Mesothelial cell of epicardium (in vitro differentiated cells): ENCODE data around the gene P4HA3. TPM values are rescaled to one million over a fixed set of nuclear protein-coding genes. Genes with fewer than 3 reads are reported as not detected.
A peak's percentile ranks its signal among the peaks of the same experiment; 100 is the strongest.

Experiments used
- DNase-seq, 2 experiments: peaks; one replicate each; pipeline ENCODE4 v3.0.0; 2021; ENCODE audit warnings: low spot score in 2 of 2; ENCODE audit not compliant: unreplicated experiment in 2 of 2
- H3K27ac Mint-ChIP-seq: 2 replicates; pipeline ENCODE4 v1.8.0; 2021; ENCODE audit warnings: mixed read lengths
- H3K27me3 Mint-ChIP-seq: 2 replicates; pipeline ENCODE4 v1.8.0; 2021; ENCODE audit warnings: low read depth, mixed read lengths
- H3K36me3 Mint-ChIP-seq: 2 replicates; pipeline ENCODE4 v1.8.0; 2021; ENCODE audit warnings: mixed read lengths
- H3K4me1 Mint-ChIP-seq: 2 replicates; pipeline ENCODE4 v1.8.0; 2021; ENCODE audit warnings: mixed read lengths
- H3K4me3 Mint-ChIP-seq: 2 replicates; pipeline ENCODE4 v1.8.0; 2021; ENCODE audit warnings: mild to moderate bottlenecking, moderate library complexity, mixed read lengths
- H3K9me3 Mint-ChIP-seq: 2 replicates; pipeline ENCODE4 v1.8.0; 2021; ENCODE audit warnings: mixed read lengths
- CTCF ChIP-seq: fragments of 200-600 bp; sonication (generic); IDR thresholded peaks from one replicate; pipeline ENCODE4 v1.5.0; 2021; ENCODE audit warnings: antibody characterized with exemption; ENCODE audit not compliant: unreplicated experiment
- total RNA-seq: library from RNA; stranded (reverse); gene quantifications from 3 replicates; pipeline ENCODE4 v1.2.1, GENCODE V29; 2021

P4HA3 gene
- total RNA-seq, 1 donor from 2014 or later = 1.7 TPM

DNA sequence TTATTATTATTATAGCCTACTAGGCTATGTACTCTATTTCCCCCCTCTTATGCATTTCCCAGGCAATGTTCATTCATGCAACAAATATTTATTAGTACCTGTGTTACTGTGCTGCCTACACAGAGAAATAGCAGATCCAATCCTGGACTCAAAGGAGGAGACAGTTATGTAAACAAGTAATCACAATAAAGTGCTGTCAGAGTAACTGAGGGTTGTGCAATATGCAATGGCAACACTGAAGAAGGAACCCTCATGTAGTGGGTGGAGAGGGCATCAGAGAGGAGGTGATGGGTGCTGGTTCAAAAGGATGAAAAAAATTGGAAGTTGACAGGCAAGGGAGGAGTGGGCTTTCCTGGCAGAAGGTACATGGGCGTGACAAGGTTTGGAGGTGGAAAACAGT lies 886 bp upstream of the P4HA3 start:
- no peak for TF ChIP-seq CTCF
- DNase-seq = no peak
- Mint-ChIP-seq H3K27ac (no peak overlapping the region), H3K4me1 (peaks cover 11% of the 10 kb centered on the region), H3K4me3 (no peak overlapping the region), H3K9me3 (peaks cover 15% of the 10 kb centered on the region), H3K27me3 (peaks cover 44% of the 10 kb centered on the region), H3K36me3 (peaks cover 4% of the 10 kb centered on the region)

DNA sequence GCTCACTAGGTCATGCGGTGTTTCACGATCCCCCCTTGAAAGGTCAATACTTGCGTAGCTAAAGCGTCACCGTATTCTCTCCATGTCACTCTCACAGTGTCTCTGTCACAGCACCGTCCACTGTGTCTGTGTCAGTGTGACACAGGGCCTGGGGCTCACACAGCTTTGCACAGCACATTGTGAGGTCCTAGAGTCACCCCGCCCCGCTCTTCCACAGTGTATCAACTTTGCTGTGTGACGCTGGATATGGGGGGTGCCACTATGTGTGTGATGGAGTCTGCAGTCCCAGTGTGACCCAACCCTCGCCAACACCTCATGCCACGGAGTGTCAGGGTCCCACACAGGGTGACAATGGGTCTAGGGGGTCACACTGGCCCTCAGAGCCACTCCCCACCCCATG lies 583 bp downstream of the P4HA3 start:
- Mint-ChIP-seq H3K36me3 (no peaks in the 10 kb centered on the region), H3K27ac (no peak overlapping the region), H3K4me1 (peaks cover 22% of the 10 kb centered on the region), H3K9me3 (peaks cover 6% of the 10 kb centered on the region), H3K4me3 (peak overlapping the region; percentile 59), H3K27me3 (peaks cover 48% of the 10 kb centered on the region)
- no peak for TF ChIP-seq CTCF
- no peak for DNase-seq

DNA sequence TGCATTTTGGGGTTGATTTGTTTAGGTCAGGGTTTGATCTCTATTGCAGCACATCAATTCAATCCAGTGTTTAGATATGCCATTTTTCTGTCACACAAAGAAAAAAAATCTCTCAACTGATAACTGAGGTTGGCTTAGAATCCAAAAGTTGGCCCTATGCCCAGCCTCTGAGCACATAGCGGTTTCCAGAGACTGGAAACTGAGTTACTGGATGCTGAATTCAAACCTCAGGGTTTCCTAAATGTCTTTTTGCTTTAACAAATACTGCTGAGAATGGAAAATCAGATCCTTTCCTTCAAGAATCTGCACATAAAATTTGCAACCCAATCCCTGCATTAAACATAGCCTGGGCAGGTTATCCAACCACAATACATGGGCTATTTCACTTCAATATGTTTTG lies 4.0 kb downstream of the P4HA3 start:
- no peaks in the 10 kb centered on the region for H3K36me3 Mint-ChIP-seq
- H3K27me3 Mint-ChIP-seq = peaks cover 41% of the 10 kb centered on the region
- TF ChIP-seq CTCF = no peak
- DNase-seq = no peak
- H3K4me1 Mint-ChIP-seq = peaks cover 25% of the 10 kb centered on the region
- no peak overlapping the region for H3K27ac Mint-ChIP-seq
- H3K4me3 Mint-ChIP-seq = no peak overlapping the region
- H3K9me3 Mint-ChIP-seq = no peaks in the 10 kb centered on the region

DNA sequence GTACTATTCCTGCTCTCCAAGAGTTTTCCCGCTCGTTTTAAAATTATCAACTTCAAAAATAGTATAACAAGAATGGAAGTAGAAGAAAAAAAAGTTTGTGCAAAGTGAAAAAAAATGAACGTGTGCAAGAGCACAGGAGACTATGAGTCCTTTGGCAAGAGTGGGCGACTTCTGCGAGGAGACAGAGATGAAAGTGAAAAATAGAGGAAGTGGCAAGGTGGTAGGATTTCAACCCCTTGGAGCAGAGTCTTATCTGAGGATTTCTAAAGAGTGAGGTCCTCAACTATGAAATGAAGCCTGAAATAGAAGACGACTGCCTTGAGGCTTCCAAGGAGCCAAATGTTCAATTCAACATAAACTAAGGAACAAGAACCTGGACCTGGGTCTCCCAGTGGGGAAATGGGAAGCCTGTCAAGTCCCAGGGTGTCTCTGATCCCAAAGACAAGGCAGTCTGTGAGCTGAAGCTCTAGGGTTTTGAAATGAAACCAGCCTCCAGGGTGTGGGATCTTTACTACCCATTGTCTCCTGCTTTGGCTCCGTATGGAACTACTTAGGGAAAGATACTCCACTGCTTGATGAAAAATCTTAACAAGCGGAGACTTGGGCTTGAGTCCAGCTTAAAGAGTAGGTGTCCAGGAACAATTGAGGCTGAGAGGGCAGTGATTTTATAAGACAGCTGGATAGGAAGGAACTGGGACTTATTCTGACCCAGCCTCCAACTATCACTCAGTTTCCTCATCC lies 4.8 kb downstream of the P4HA3 start:
- peaks cover 34% of the 10 kb centered on the region for H3K27me3 Mint-ChIP-seq
- no peaks in the 10 kb centered on the region for H3K9me3 Mint-ChIP-seq
- DNase-seq = no peak
- no peak overlapping the region for H3K27ac Mint-ChIP-seq
- TF ChIP-seq CTCF = no peak
- H3K36me3 Mint-ChIP-seq = no peaks in the 10 kb centered on the region
- H3K4me1 Mint-ChIP-seq = peaks cover 21% of the 10 kb centered on the region
- H3K4me3 Mint-ChIP-seq = no peak overlapping the region

DNA sequence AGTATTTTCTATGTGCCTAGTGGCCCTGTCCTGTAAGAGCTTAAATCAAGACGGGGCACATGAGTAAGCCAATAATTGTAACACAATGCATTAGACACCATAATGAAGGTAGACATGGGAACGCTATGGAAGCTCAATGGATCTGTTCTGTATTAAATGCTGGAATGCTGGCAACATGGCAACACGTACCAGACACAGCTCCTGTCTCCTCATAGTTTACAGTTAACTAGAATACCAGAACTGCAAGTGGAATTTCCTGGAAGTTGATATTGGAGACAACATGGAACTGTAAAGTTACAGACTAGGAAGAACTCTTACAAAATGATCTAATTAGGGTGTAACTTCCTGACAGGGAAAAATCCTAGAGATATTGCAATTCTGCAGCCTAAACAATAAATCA lies 12.4 kb downstream of the P4HA3 start:
- peaks cover 2% of the 10 kb centered on the region for H3K9me3 Mint-ChIP-seq
- peaks cover 3% of the 10 kb centered on the region for H3K27me3 Mint-ChIP-seq
- TF ChIP-seq CTCF = no peak
- no peak overlapping the region for H3K27ac Mint-ChIP-seq
- H3K4me1 Mint-ChIP-seq = no peaks in the 10 kb centered on the region
- DNase-seq = no peak
- H3K4me3 Mint-ChIP-seq = no peak overlapping the region
- H3K36me3 Mint-ChIP-seq = no peaks in the 10 kb centered on the region
